ENCODE data around the gene NAP1L4.
"Not testable (repeated sequence)": the region's sequence is repeated elsewhere in the genome, so short reads cannot be mapped to it uniquely, and the experiment has no call there.

NAP1L4 gene

GRCh38 chr11:2952290-2952689, 39.8 kb downstream of the NAP1L4 start:
- no peak for DNase-seq

GRCh38 chr11:2951231-2952110, 40.7 kb downstream of the NAP1L4 start:
- DNase-seq, result no peak

GRCh38 chr11:2950825-2951224, 41.3 kb downstream of the NAP1L4 start:
- DNase-seq, result no peak

GRCh38 chr11:2949920-2950319, 42.2 kb downstream of the NAP1L4 start:
- DNase-seq, result no peak

GRCh38 chr11:2947744-2948143, 44.4 kb downstream of the NAP1L4 start:
- no peak for DNase-seq

GRCh38 chr11:2945757-2946287, 46.3 kb downstream of the NAP1L4 start:
- no peak for DNase-seq

- DNase-seq, result no peak
Measured at GRCh38 chr11:2945031-2945756, 46.9 kb downstream of the NAP1L4 start.

- no peak for DNase-seq
Measured at GRCh38 chr11:2944530-2944929, 47.6 kb downstream of the NAP1L4 start.

- DNase-seq, result no peak
Measured at GRCh38 chr11:2943711-2944118, 48.4 kb downstream of the NAP1L4 start.

GRCh38 chr11:2942872-2943710, 49.0 kb downstream of the NAP1L4 start:
- no peak for DNase-seq

GRCh38 chr11:2942447-2942846, 49.7 kb downstream of the NAP1L4 start:
- DNase-seq, result no peak

GRCh38 chr11:2940921-2941821, 51.0 kb downstream of the NAP1L4 start:
- DNase-seq, result no peak

GRCh38 chr11:2940147-2940920, 51.8 kb downstream of the NAP1L4 start:
- no peak for DNase-seq

GRCh38 chr11:2938458-2939418, 53.4 kb downstream of the NAP1L4 start:
- not testable (repeated sequence) for DNase-seq

- not testable (repeated sequence) for DNase-seq
Measured at GRCh38 chr11:2937641-2938457, 54.3 kb downstream of the NAP1L4 start.

- DNase-seq, result no peak
Measured at GRCh38 chr11:2934611-2935239, 57.4 kb downstream of the NAP1L4 start.

GRCh38 chr11:2934021-2934550, 58.0 kb downstream of the NAP1L4 start:
- no peak for DNase-seq

GRCh38 chr11:2933375-2934020, 58.6 kb downstream of the NAP1L4 start:
- no peak for DNase-seq
